Fibroblast of gingiva (primary cell): ENCODE data around the gene PAX6.

Source experiments
- DNase-seq: peaks from one replicate; pipeline ENCODE4 v3.0.0-alpha.2; 2011; ENCODE audit warnings: low read depth

Gene PAX6

DNA sequence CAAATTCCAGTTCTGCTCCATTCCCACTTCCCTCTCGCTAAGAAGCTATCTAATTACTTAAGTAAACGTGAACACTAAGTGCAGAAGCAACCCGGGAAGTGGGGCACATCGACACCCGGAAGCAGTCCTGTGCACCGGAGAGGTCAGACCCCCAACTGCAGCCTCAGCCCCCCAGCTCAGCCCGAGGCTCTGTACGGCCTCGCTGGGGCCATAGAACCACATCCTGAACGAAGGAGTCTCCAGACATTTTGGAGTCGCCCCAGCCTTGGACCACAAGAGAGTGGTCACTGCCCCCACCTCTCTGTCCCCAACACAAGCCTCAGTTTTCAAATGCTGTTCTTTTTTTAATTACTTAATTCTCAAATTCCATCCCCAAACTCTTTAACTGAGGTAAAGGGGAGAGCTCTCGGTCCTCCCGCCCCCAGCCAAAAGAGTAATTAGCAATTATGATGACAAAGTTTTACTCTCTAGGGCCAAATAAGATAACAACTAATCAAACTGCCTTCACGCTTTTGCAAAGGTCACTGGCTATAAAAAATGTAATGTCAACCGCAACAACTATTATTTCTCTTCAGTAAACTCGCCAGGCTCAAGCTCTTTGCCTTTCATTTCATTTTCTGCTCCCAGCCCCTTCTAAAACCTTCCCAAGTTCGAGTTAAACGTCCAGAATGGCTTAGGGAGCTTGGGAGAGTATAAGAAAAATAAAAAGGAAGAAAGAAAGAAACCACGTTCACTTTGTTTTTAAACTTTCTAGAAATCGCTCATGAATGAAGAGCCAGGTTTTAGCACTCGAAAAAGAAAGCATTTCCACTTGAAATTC lies 2.2 kb downstream of the PAX6 start:
- DNase-seq: no peak

GRCh38 chr11:31807799-31808667 lies 3.1 kb downstream of the PAX6 start:
- no peak for DNase-seq

DNA sequence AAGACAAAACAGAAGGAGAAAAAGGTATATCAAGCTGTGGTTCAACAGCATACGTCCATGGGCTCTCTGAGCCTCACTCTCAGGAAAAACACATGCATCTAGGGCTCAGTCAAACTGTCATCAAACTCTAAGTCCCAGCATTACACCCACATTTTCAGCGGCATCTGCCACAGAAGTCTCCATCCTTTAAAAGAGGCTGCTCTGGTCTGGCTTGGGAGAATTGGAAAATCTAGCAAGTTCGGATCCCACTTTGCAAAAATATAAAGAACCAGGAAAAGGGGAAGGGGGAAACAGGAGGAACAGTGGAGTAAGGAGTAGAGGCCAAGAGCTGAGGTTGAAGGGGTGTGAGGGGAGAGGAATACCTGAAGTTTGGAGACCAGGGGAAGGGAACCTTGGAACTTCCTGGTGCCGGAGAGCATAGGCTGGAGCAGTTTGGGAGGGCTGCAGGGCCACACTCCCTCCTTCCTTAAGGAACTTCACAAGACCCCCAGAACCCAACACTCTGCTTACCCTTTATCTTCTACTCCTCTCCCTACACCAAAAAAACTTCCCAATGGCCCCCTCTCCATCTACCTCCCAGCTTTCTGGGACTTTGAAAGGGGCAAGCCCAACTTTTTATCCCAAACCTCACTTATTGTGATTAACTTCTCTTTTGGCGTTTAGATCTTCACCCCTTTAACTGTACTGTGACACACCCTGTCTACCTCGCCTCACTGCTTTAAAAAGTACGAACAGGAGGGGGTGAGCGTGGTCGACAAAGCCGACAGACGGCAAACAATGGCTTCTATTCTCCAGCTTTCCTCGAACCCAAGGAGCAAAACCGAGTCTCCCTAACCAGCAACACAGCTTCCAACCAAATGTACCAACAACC lies 4.0 kb downstream of the PAX6 start:
- no peak for DNase-seq

- DNase-seq: no peak
Measured at GRCh38 chr11:31806186-31806927, 4.8 kb downstream of the PAX6 start.

DNA sequence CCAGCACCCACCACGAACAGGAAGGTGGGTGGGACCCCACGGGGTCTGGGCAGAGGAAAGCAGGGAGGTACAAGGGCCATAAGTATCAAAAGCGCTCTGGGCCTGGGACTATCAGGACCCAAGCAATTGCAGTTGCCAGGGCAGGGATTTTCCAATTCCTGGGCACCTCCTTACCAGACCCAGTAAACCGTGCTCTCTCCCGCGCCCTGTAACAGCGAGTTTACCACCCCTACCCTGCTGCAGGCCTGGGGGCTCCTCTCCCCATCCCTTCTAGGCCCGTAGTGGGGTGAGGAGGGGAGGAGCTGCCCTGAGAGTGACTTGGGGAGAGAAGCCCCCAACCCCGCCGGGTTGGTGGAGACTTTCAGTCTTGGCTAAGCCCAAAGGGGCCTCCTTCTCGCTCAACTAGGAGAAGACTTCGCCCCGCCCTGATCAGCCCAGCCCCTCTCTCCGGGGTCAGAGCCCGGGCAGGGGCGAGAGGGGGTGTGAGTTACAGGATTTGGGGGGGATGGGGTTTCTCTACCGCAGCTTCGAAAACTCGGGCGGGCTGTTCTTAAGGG lies 5.4 kb downstream of the PAX6 start:
- no peak for DNase-seq

- no peak for DNase-seq
Measured at GRCh38 chr11:31805037-31805628, 6.0 kb downstream of the PAX6 start.

DNA sequence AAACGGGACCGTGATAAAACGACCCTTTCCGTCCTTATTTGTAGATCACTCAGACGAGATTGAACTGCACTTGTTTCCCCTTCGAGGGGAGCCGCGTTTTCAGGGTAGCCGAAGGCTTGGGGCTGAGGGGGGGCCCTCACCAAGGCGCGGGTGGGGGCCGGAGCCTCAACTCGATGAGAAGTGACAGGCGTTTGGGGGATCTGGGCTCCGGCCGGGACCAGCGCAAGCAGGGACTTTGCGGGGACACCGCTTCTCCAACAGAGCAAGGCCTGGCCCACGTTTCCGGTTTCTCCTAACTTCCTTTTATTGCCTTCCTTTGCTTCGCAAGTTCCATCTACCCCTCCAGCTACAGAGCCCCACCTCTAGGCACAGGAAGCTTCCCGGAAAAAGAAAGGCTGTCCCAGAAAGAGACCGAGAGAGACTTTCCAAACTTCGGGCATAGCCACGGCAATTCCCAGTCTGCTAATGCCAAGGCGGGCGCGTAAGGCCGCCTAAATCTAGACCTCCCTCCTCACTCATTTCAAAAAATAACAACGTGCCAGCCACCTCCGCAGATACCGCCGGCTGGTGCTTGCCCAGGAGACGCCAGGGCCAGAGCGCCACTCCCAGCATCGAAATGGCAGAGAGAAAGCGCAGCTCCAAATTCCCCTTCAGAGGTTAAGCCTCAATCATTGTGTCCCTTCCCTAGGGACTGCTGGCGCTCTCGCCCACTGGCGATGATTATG lies 6.6 kb downstream of the PAX6 start:
- no peak for DNase-seq

- no peak for DNase-seq
Measured at GRCh38 chr11:31803813-31804311, 7.3 kb downstream of the PAX6 start.

- no peak for DNase-seq
Measured at GRCh38 chr11:31802990-31803812, 7.9 kb downstream of the PAX6 start.

GRCh38 chr11:31802609-31802989 lies 8.5 kb downstream of the PAX6 start:
- DNase-seq: no peak

DNA sequence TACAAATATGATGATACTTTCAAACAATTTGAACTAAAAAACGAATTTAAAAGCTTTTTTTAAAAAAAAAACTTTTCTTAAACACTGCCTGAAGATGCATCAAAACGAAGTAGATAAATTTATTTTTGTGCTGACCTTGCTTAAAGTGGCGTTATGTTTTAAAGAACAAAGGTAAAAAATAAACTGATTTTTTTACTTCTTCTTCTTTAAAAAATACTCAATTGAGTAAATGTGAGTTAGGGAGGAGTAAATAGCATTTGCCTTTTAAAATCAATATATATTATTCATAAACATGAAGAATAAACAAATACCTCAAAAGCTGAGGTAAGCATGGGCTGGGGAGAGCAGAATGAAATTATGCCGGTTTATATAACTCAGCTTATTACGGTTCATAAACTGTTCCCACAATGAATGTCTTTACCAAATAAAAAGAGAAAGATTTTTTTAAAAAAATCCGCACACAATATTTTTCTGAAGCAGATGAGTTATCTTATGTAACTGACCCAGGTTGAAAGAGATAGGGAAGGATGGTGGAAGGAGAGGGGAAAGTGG lies 9.0 kb downstream of the PAX6 start:
- no peak for DNase-seq

DNA sequence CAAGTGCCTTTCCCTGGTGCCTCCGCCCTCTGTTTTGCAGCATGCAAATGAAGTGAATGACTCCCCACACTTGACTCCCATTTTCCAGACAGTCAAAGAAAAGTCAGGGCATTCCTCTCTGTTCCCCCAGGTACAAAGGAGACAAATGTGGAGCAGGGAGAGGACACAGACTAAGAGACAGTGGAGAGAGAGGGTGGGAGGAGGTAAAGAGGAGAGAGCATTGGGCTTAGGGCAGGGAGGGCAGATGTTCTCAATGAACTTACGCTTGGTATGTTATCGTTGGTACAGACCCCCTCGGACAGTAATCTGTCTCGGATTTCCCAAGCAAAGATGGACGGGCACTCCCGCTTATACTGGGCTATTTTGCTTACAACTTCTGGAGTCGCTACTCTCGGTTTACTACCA lies 9.8 kb downstream of the PAX6 start:
- no peak for DNase-seq

DNA sequence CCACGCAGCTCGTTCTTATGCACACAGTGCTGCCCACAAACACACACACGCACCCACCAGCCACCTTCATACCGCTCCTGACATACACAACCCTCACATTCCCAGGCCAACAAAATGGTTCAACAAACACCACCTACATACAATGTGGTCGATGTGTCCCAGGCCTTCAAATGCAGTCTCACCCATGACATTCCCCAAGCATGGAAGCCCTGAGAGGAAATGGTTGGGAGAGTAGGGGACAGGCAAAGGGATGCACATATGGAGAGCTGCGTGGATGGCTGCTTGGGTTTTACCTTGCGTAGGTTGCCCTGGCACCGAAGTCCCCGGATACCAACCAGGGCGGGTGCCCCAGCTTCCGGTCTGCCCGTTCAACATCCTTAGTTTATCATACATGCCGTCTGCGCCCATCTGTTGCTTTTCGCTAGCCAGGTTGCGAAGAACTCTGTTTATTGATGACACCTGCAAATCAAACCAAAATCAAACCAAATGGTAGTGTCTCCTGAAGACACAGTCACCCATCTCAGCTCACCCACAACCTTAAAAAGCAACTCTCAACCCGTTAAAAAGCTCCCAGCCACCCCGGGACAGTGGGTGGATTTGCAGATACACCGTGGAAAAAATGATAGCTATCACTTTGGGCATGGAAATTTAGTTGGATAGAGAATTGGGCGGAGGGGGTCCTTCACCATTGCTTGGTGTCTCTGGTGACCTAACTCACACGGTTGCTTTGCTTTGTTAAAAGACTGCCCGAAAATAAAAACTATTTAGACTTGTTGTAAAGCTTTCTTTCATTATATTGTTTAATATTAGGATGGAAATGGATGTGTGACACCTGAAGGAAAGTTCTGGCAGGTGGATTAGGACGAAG lies 10.5 kb downstream of the PAX6 start:
- DNase-seq: no peak

- no peak for DNase-seq
Measured at GRCh38 chr11:31799435-31800397, 11.4 kb downstream of the PAX6 start.

DNA sequence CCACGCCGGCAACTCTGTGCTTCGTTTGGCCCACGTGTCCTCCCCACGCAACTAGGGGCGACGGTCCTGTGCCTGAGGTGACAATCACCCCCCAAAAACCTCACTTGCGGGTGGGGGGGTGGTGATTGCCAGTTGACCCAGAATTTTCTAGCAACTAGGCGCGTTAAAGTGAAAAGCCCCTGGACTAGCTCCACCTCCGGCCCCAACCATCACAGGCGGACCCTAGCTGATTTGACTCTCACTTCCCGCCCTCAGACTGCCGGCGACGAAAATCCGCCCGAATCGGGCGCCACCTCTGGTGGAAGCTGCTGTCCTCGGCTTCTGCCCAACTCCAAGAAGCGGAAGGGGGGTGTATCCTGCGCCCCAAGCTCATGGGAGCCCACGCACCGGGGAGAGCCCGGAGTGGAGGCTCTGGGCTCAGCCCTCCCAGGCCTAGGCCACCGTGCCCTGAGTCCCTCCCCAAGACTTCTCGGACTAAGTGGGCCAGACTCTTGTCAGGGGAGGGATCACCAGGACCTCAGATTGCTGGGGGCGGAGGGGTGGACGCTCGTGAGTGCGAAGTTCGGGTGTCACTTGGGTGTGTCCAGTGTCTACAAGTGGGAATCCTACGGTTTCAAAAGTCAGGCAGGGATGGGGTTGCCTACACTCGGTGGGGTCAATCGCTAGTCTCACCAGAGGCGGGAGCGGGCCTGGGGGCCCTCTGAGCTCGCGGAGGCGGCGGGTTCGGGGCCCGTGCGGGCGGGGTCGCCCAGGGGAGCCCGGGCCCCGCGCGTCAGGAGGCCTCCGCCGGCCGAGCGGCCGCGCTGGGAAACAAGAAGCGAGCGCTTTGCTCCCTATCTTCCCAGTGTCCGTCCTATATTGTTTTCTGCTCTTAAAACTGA lies 12.3 kb downstream of the PAX6 start:
- no peak for DNase-seq
